Measurements from ENCODE around the gene MBD1.

The MBD1 gene

GRCh38 chr18:50307738-50308470 lies 26.6 kb upstream of the MBD1 start:
- Histone ChIP-seq H3K27me3 (replicated peaks) (no peaks in the 10 kb centered on the region), H3K36me3 (replicated peaks) (no peaks in the 10 kb centered on the region), H3K27ac (no peak overlapping the region), H3K4me3 (ENCODE audit: low read depth, low read length) (peak overlapping the region; percentile 64)
- peak; percentile 93 for DNase-seq
- no peak for TF ChIP-seq CTCF (IDR thresholded peaks at IDR 0.05; ENCODE audit: low read depth, low read length, missing control alignments)
- in situ Hi-C loops (cut with HindIII; ENCODE audit: low pct_ligation_motif_present, low sequenced_read_pairs), result no loop called here

- Histone ChIP-seq H3K36me3 (replicated peaks) (no peaks in the 10 kb centered on the region), H3K4me3 (ENCODE audit: low read depth, low read length) (peak overlapping the region; percentile 64), H3K27me3 (replicated peaks) (no peaks in the 10 kb centered on the region), H3K27ac (no peak overlapping the region)
- in situ Hi-C loops (cut with HindIII; ENCODE audit: low pct_ligation_motif_present, low sequenced_read_pairs), result no loop called here
- no peak for TF ChIP-seq CTCF (IDR thresholded peaks at IDR 0.05; ENCODE audit: low read depth, low read length, missing control alignments)
- no peak for DNase-seq
These were observed 26.0 kb upstream of the MBD1 start for GRCh38 chr18:50307400-50307737.

GRCh38 chr18:50306944-50307343 lies 25.6 kb upstream of the MBD1 start:
- Histone ChIP-seq H3K4me3 (ENCODE audit: low read depth, low read length) (no peak overlapping the region), H3K27me3 (replicated peaks) (no peaks in the 10 kb centered on the region), H3K36me3 (replicated peaks) (no peaks in the 10 kb centered on the region), H3K27ac (no peak overlapping the region)
- DNase-seq, result no peak
- TF ChIP-seq CTCF (IDR thresholded peaks at IDR 0.05; ENCODE audit: low read depth, low read length, missing control alignments), result no peak
- in situ Hi-C loops (cut with HindIII; ENCODE audit: low pct_ligation_motif_present, low sequenced_read_pairs), result no loop called here

GRCh38 chr18:50301074-50301473 lies 19.8 kb upstream of the MBD1 start:
- in situ Hi-C loops (cut with HindIII; ENCODE audit: low pct_ligation_motif_present, low sequenced_read_pairs), result no loop called here
- Histone ChIP-seq H3K36me3 (replicated peaks) (no peaks in the 10 kb centered on the region), H3K4me3 (ENCODE audit: low read depth, low read length) (no peak overlapping the region), H3K27ac (no peak overlapping the region), H3K27me3 (replicated peaks) (peaks cover 2% of the 10 kb centered on the region)
- DNase-seq, result no peak
- TF ChIP-seq CTCF (IDR thresholded peaks at IDR 0.05; ENCODE audit: low read depth, low read length, missing control alignments), result no peak

- Histone ChIP-seq H3K27me3 (replicated peaks) (peaks cover 2% of the 10 kb centered on the region), H3K36me3 (replicated peaks) (no peaks in the 10 kb centered on the region), H3K27ac (no peak overlapping the region), H3K4me3 (ENCODE audit: low read depth, low read length) (no peak overlapping the region)
- in situ Hi-C loops (cut with HindIII; ENCODE audit: low pct_ligation_motif_present, low sequenced_read_pairs), result no loop called here
- no peak for TF ChIP-seq CTCF (IDR thresholded peaks at IDR 0.05; ENCODE audit: low read depth, low read length, missing control alignments)
- DNase-seq, result no peak
These were observed 18.5 kb upstream of the MBD1 start for GRCh38 chr18:50299626-50300388.
